ENCODE results near the gene SPINK1.

DNA sequence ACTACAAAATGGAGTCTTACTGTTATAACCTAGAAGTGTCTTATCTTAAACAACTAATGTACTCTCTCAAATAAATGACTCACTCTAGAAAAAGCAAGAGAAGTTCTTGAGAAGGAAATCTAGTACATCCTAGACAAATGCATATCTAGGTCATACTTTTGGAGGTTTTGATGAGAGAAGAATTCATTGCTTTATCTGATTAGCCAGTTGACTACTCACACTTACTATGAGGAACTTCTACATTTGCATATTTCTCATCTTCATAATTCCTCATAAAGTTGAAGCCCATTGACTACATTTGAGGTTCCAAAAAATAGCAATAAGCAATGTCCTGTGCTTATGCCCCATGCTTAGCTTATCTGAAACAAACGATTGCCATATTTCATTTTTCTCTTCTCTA is 51.8 kb downstream of the SPINK1 start:
- TF ChIP-seq, protein P1, sequence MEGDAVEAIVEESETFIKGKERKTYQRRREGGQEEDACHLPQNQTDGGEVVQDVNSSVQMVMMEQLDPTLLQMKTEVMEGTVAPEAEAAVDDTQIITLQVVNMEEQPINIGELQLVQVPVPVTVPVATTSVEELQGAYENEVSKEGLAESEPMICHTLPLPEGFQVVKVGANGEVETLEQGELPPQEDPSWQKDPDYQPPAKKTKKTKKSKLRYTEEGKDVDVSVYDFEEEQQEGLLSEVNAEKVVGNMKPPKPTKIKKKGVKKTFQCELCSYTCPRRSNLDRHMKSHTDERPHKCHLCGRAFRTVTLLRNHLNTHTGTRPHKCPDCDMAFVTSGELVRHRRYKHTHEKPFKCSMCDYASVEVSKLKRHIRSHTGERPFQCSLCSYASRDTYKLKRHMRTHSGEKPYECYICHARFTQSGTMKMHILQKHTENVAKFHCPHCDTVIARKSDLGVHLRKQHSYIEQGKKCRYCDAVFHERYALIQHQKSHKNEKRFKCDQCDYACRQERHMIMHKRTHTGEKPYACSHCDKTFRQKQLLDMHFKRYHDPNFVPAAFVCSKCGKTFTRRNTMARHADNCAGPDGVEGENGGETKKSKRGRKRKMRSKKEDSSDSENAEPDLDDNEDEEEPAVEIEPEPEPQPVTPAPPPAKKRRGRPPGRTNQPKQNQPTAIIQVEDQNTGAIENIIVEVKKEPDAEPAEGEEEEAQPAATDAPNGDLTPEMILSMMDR (IDR thresholded peaks at IDR 0.05): no peak
- TF ChIP-seq POLR2AphosphoS5 (IDR thresholded peaks at IDR 0.05): no peak
